Measurements from ENCODE around the gene POU2F1.
A peak's percentile ranks its signal among the peaks of the same experiment; 100 is the strongest.

POU2F1 gene

GRCh38 chr1:167231873-167232450 is 11.3 kb downstream of the POU2F1 start:
- Histone ChIP-seq H3K23ac (ENCODE audit: low read length in 2 of 2) (no peak overlapping the region), H3K4me2 (ENCODE audit: low read length, poor library complexity, severe bottlenecking) (no peak overlapping the region), H3K36me3 (ENCODE audit: control insufficient read depth in 1 of 2, insufficient read depth in 2 of 2, low read depth in 1 of 2, low read length in 2 of 2) (no peaks in the 10 kb centered on the region), H3K27ac (ENCODE audit: low read length, poor library complexity, severe bottlenecking) (no peak overlapping the region), H2AFZ (ENCODE audit: low read depth, low read length) (no peak overlapping the region), H3K9ac (ENCODE audit: low read length) (no peak overlapping the region), H4K8ac (ENCODE audit: low read length) (no peak overlapping the region), H3K18ac (ENCODE audit: low read depth in 1 of 2, low read length in 2 of 2) (no peak overlapping the region), H3K79me1 (replicated peaks; ENCODE audit: low read length, poor library complexity, severe bottlenecking) (peaks cover 20% of the 10 kb centered on the region), H2BK15ac (ENCODE audit: low read depth, poor library complexity, severe bottlenecking) (peak overlapping the region; percentile 44), H3K4me1 (ENCODE audit: control insufficient read depth, insufficient read depth, low read depth, low read length) (no peaks in the 10 kb centered on the region), H2BK5ac (ENCODE audit: low read depth, low read length, poor library complexity, severe bottlenecking) (no peak overlapping the region), H3K4ac (ENCODE audit: low read depth in 1 of 2, low read length in 2 of 2) (no peak overlapping the region), H3K9me3 (ENCODE audit: control insufficient read depth, low read length) (no peaks in the 10 kb centered on the region), H4K91ac (ENCODE audit: low read length) (no peak overlapping the region), H2AK5ac (ENCODE audit: low read length, severe bottlenecking) (no peak overlapping the region), H2BK12ac (ENCODE audit: low read length in 2 of 2) (no peak overlapping the region), H3K27me3 (ENCODE audit: control insufficient read depth in 1 of 2, insufficient read depth in 1 of 2, low read length in 2 of 2) (no peaks in the 10 kb centered on the region), H3K4me3 (ENCODE audit: insufficient read depth in 1 of 2, low read depth in 1 of 2, low read length in 2 of 2) (no peak overlapping the region), H2BK120ac (ENCODE audit: low read depth, low read length) (no peak overlapping the region), H3K14ac (ENCODE audit: low read length in 2 of 2) (no peak overlapping the region)
- DNase-seq, result no peak
- WGBS, result 86% methylated on average over 4 of the region's 6 CpGs

GRCh38 chr1:167232801-167233200 is 12.1 kb downstream of the POU2F1 start:
- no peak overlapping the region for H3K4me2 ChIP-seq (ENCODE audit: low read length, poor library complexity, severe bottlenecking)

GRCh38 chr1:167233373-167233772 is 12.7 kb downstream of the POU2F1 start:
- Histone ChIP-seq H3K79me1 (replicated peaks; ENCODE audit: low read length, poor library complexity, severe bottlenecking) (peaks cover 22% of the 10 kb centered on the region), H3K9ac (ENCODE audit: low read length) (no peak overlapping the region), H3K18ac (ENCODE audit: low read depth in 1 of 2, low read length in 2 of 2) (no peak overlapping the region), H4K91ac (ENCODE audit: low read length) (no peak overlapping the region), H3K4me2 (ENCODE audit: low read length, poor library complexity, severe bottlenecking) (no peak overlapping the region), H2BK15ac (ENCODE audit: low read depth, poor library complexity, severe bottlenecking) (no peak overlapping the region), H3K14ac (ENCODE audit: low read length in 2 of 2) (no peak overlapping the region), H2BK120ac (ENCODE audit: low read depth, low read length) (no peak overlapping the region), H4K8ac (ENCODE audit: low read length) (no peak overlapping the region), H2BK5ac (ENCODE audit: low read depth, low read length, poor library complexity, severe bottlenecking) (no peak overlapping the region), H3K9me3 (ENCODE audit: control insufficient read depth, low read length) (no peaks in the 10 kb centered on the region), H2AFZ (ENCODE audit: low read depth, low read length) (no peak overlapping the region), H2BK12ac (ENCODE audit: low read length in 2 of 2) (no peak overlapping the region), H3K4ac (ENCODE audit: low read depth in 1 of 2, low read length in 2 of 2) (no peak overlapping the region), H3K27me3 (ENCODE audit: control insufficient read depth in 1 of 2, insufficient read depth in 1 of 2, low read length in 2 of 2) (no peaks in the 10 kb centered on the region), H3K23ac (ENCODE audit: low read length in 2 of 2) (no peak overlapping the region), H3K36me3 (ENCODE audit: control insufficient read depth in 1 of 2, insufficient read depth in 2 of 2, low read depth in 1 of 2, low read length in 2 of 2) (no peaks in the 10 kb centered on the region), H3K4me1 (ENCODE audit: control insufficient read depth, insufficient read depth, low read depth, low read length) (no peaks in the 10 kb centered on the region), H3K27ac (ENCODE audit: low read length, poor library complexity, severe bottlenecking) (no peak overlapping the region), H3K4me3 (ENCODE audit: insufficient read depth in 1 of 2, low read depth in 1 of 2, low read length in 2 of 2) (no peak overlapping the region), H2AK5ac (ENCODE audit: low read length, severe bottlenecking) (no peak overlapping the region)
- DNase-seq, result no peak
- 80% methylated on average over 1 of the region's 1 CpG for WGBS

More at GRCh38 chr1:167232801-167233200, 12.1 kb downstream of the POU2F1 start:
- Histone ChIP-seq H3K9ac (ENCODE audit: low read length) (no peak overlapping the region), H3K4ac (ENCODE audit: low read depth in 1 of 2, low read length in 2 of 2) (no peak overlapping the region), H3K9me3 (ENCODE audit: control insufficient read depth, low read length) (no peaks in the 10 kb centered on the region), H3K14ac (ENCODE audit: low read length in 2 of 2) (no peak overlapping the region), H3K23ac (ENCODE audit: low read length in 2 of 2) (no peak overlapping the region), H2AFZ (ENCODE audit: low read depth, low read length) (no peak overlapping the region), H3K36me3 (ENCODE audit: control insufficient read depth in 1 of 2, insufficient read depth in 2 of 2, low read depth in 1 of 2, low read length in 2 of 2) (no peaks in the 10 kb centered on the region), H2BK15ac (ENCODE audit: low read depth, poor library complexity, severe bottlenecking) (no peak overlapping the region), H3K79me1 (replicated peaks; ENCODE audit: low read length, poor library complexity, severe bottlenecking) (peaks cover 21% of the 10 kb centered on the region), H3K18ac (ENCODE audit: low read depth in 1 of 2, low read length in 2 of 2) (no peak overlapping the region), H4K91ac (ENCODE audit: low read length) (no peak overlapping the region), H3K27me3 (ENCODE audit: control insufficient read depth in 1 of 2, insufficient read depth in 1 of 2, low read length in 2 of 2) (no peaks in the 10 kb centered on the region), H4K8ac (ENCODE audit: low read length) (no peak overlapping the region), H2BK12ac (ENCODE audit: low read length in 2 of 2) (no peak overlapping the region), H3K4me3 (ENCODE audit: insufficient read depth in 1 of 2, low read depth in 1 of 2, low read length in 2 of 2) (no peak overlapping the region), H2AK5ac (ENCODE audit: low read length, severe bottlenecking) (no peak overlapping the region), H3K27ac (ENCODE audit: low read length, poor library complexity, severe bottlenecking) (no peak overlapping the region), H2BK120ac (ENCODE audit: low read depth, low read length) (no peak overlapping the region), H3K4me1 (ENCODE audit: control insufficient read depth, insufficient read depth, low read depth, low read length) (no peaks in the 10 kb centered on the region), H2BK5ac (ENCODE audit: low read depth, low read length, poor library complexity, severe bottlenecking) (no peak overlapping the region)
- DNase-seq, result no peak
- WGBS, result 100% methylated on average over 2 of the region's 2 CpGs

- Histone ChIP-seq H3K27ac (ENCODE audit: low read length, poor library complexity, severe bottlenecking) (no peak overlapping the region), H4K91ac (ENCODE audit: low read length) (no peak overlapping the region), H3K4me1 (ENCODE audit: control insufficient read depth, insufficient read depth, low read depth, low read length) (no peaks in the 10 kb centered on the region), H3K9me3 (ENCODE audit: control insufficient read depth, low read length) (no peaks in the 10 kb centered on the region), H2BK15ac (ENCODE audit: low read depth, poor library complexity, severe bottlenecking) (no peak overlapping the region), H2BK5ac (ENCODE audit: low read depth, low read length, poor library complexity, severe bottlenecking) (no peak overlapping the region), H2BK120ac (ENCODE audit: low read depth, low read length) (no peak overlapping the region), H3K4ac (ENCODE audit: low read depth in 1 of 2, low read length in 2 of 2) (no peak overlapping the region), H2AK5ac (ENCODE audit: low read length, severe bottlenecking) (no peak overlapping the region), H3K18ac (ENCODE audit: low read depth in 1 of 2, low read length in 2 of 2) (no peak overlapping the region), H3K27me3 (ENCODE audit: control insufficient read depth in 1 of 2, insufficient read depth in 1 of 2, low read length in 2 of 2) (no peaks in the 10 kb centered on the region), H3K36me3 (ENCODE audit: control insufficient read depth in 1 of 2, insufficient read depth in 2 of 2, low read depth in 1 of 2, low read length in 2 of 2) (no peaks in the 10 kb centered on the region), H2AFZ (ENCODE audit: low read depth, low read length) (no peak overlapping the region), H3K9ac (ENCODE audit: low read length) (no peak overlapping the region), H4K8ac (ENCODE audit: low read length) (no peak overlapping the region), H3K79me1 (replicated peaks; ENCODE audit: low read length, poor library complexity, severe bottlenecking) (peaks cover 21% of the 10 kb centered on the region), H3K4me3 (ENCODE audit: insufficient read depth in 1 of 2, low read depth in 1 of 2, low read length in 2 of 2) (no peak overlapping the region), H2BK12ac (ENCODE audit: low read length in 2 of 2) (no peak overlapping the region), H3K4me2 (ENCODE audit: low read length, poor library complexity, severe bottlenecking) (no peak overlapping the region), H3K23ac (ENCODE audit: low read length in 2 of 2) (no peak overlapping the region), H3K14ac (ENCODE audit: low read length in 2 of 2) (no peak overlapping the region)
- no peak for DNase-seq
- 94% methylated on average over 3 of the region's 3 CpGs for WGBS
These were observed 16.3 kb downstream of the POU2F1 start for GRCh38 chr1:167237000-167237399.

Measured in mesenchymal stem cell (in vitro differentiated cells and primary cell).